WTC11 (cell line): ENCODE data around the gene ANO4. TPM values are rescaled to one million over a fixed set of nuclear protein-coding genes. Genes with fewer than 3 reads are reported as not detected.
A peak's percentile ranks its signal among the peaks of the same experiment; 100 is the strongest.

Experiments
- ATAC-seq: fragments of 200-7000 bp; cut with Tn5 transposase; 2 replicates; pipeline ENCODE4 v1.10.0; 2021; ENCODE audit warnings: mild to moderate bottlenecking, moderate library complexity
- CTCF ChIA-PET: fragments of 300-600 bp; sonication (Branson Sonifier 250); formaldehyde crosslinking; loops from one replicate; lab custom pipeline; 2021; ENCODE audit warnings: antibody characterized with exemption; lab: Charles Lee
- POLR2A ChIA-PET: fragments of 350-600 bp; sonication (Branson Sonifier 250); formaldehyde crosslinking; loops from one replicate; lab custom pipeline; 2021; ENCODE audit warnings: antibody characterized with exemption; lab: Charles Lee
- DNase-seq: peaks from one replicate; pipeline ENCODE4 v3.0.0; 2021; ENCODE audit warnings: low spot score
- H3K27ac Mint-ChIP-seq: 2 replicates; pipeline ENCODE4 v1.8.0; 2021; ENCODE audit warnings: mixed read lengths
- H3K27me3 Mint-ChIP-seq: 2 replicates; pipeline ENCODE4 v1.8.0; 2021; ENCODE audit warnings: low read depth, mild to moderate bottlenecking, moderate library complexity, mixed read lengths
- H3K36me3 Mint-ChIP-seq: 2 replicates; pipeline ENCODE4 v1.8.0; 2021; ENCODE audit warnings: mixed read lengths
- H3K4me1 Mint-ChIP-seq: 2 replicates; pipeline ENCODE4 v1.8.0; 2022; ENCODE audit warnings: mixed read lengths
- H3K4me3 Mint-ChIP-seq: 2 replicates; pipeline ENCODE4 v1.8.0; 2021; ENCODE audit warnings: mild to moderate bottlenecking, moderate library complexity, mixed read lengths
- H3K9me3 Mint-ChIP-seq: 2 replicates; pipeline ENCODE4 v1.8.0; 2021; ENCODE audit warnings: mixed read lengths
- CBFB ChIP-seq: sonication (generic); formaldehyde crosslinking; IDR thresholded peaks from 2 replicates; pipeline ENCODE4 v1.8.1; 2022; ENCODE audit warnings: mild to moderate bottlenecking, low read depth, missing genetic modification reagents
- CREM ChIP-seq: sonication (generic); formaldehyde crosslinking; IDR thresholded peaks from 2 replicates; pipeline ENCODE4 v1.8.1; 2022; ENCODE audit warnings: mild to moderate bottlenecking, missing genetic modification reagents, moderate library complexity
- EMX1 ChIP-seq: fragments of 250-450 bp; sonication (Bioruptor Pico); IDR thresholded peaks from 2 replicates; pipeline ENCODE4 v1.8.0; 2021; ENCODE audit warnings: mild to moderate bottlenecking
- ETV6 ChIP-seq: sonication (generic); formaldehyde crosslinking; IDR thresholded peaks from 2 replicates; pipeline ENCODE4 v1.8.1; 2022; ENCODE audit warnings: mild to moderate bottlenecking, missing genetic modification reagents
- FOXK1 ChIP-seq: sonication (generic); formaldehyde crosslinking; IDR thresholded peaks from 2 replicates; pipeline ENCODE4 v1.8.0; 2022; ENCODE audit warnings: mild to moderate bottlenecking, moderate library complexity, missing genetic modification reagents
- FOXP1 ChIP-seq: sonication (generic); formaldehyde crosslinking; IDR thresholded peaks from 2 replicates; pipeline ENCODE4 v1.8.0; 2022; ENCODE audit warnings: missing genetic modification reagents, mild to moderate bottlenecking, moderate library complexity, borderline replicate concordance
- GABPB1 ChIP-seq: sonication (generic); formaldehyde crosslinking; IDR thresholded peaks from 2 replicates; pipeline ENCODE4 v1.8.1; 2023; ENCODE audit warnings: mild to moderate bottlenecking, missing genetic modification reagents
- HMGA2 ChIP-seq: fragments of 250-450 bp; sonication (Bioruptor Pico); IDR thresholded peaks from 2 replicates; pipeline ENCODE4 v1.4.0; 2021; ENCODE audit warnings: mild to moderate bottlenecking, moderate library complexity
- JUN ChIP-seq: sonication (generic); formaldehyde crosslinking; IDR thresholded peaks from 2 replicates; pipeline ENCODE4 v1.8.0; 2023; ENCODE audit warnings: mild to moderate bottlenecking, missing genetic modification reagents
- MXD4 ChIP-seq: fragments of 250-450 bp; sonication (Bioruptor Pico); IDR thresholded peaks from 2 replicates; pipeline ENCODE4 v1.8.0; 2021; ENCODE audit warnings: mild to moderate bottlenecking, moderate library complexity, borderline replicate concordance
- MYBL2 ChIP-seq: sonication (generic); formaldehyde crosslinking; IDR thresholded peaks from 2 replicates; pipeline ENCODE4 v1.8.1; 2023; ENCODE audit warnings: mild to moderate bottlenecking, moderate library complexity, missing genetic modification reagents
- NFE2L1 ChIP-seq: sonication (generic); formaldehyde crosslinking; IDR thresholded peaks from 2 replicates; pipeline ENCODE4 v1.8.1; 2023; ENCODE audit warnings: missing genetic modification reagents
- OVOL2 ChIP-seq: fragments of 250-450 bp; sonication (Bioruptor Pico); IDR thresholded peaks from 2 replicates; pipeline ENCODE4 v1.9.0; 2021; ENCODE audit warnings: mild to moderate bottlenecking, borderline replicate concordance
- PRRX2 ChIP-seq: fragments of 250-450 bp; sonication (Bioruptor Pico); IDR thresholded peaks from 2 replicates; pipeline ENCODE4 v1.8.0; 2021; ENCODE audit warnings: mild to moderate bottlenecking
- TCF7 ChIP-seq: sonication (generic); formaldehyde crosslinking; IDR thresholded peaks from 2 replicates; pipeline ENCODE4 v1.8.0; 2022; ENCODE audit warnings: mild to moderate bottlenecking, low read depth, missing genetic modification reagents, moderate library complexity
- TEAD1 ChIP-seq: sonication (generic); formaldehyde crosslinking; IDR thresholded peaks from 2 replicates; pipeline ENCODE4 v1.8.0; 2022; ENCODE audit warnings: mild to moderate bottlenecking, missing genetic modification reagents
- TEAD4 ChIP-seq: sonication (generic); formaldehyde crosslinking; IDR thresholded peaks from 2 replicates; pipeline ENCODE4 v1.8.0; 2022; ENCODE audit warnings: mild to moderate bottlenecking, missing genetic modification reagents
- ZNF263 ChIP-seq: sonication (generic); formaldehyde crosslinking; IDR thresholded peaks from 2 replicates; pipeline ENCODE4 v1.8.1; 2022; ENCODE audit warnings: low read depth, mild to moderate bottlenecking, moderate library complexity, missing genetic modification reagents
- ZNF317 ChIP-seq: sonication (generic); formaldehyde crosslinking; IDR thresholded peaks from 2 replicates; pipeline ENCODE4 v1.8.1; 2023; ENCODE audit warnings: low read depth, mild to moderate bottlenecking, moderate library complexity, missing genetic modification reagents, borderline replicate concordance
- ZNF423 ChIP-seq: fragments of 250-450 bp; sonication (Bioruptor Pico); IDR thresholded peaks from 2 replicates; pipeline ENCODE4 v2.1.2; 2022; ENCODE audit warnings: mild to moderate bottlenecking, moderate library complexity
- total RNA-seq: library from RNA; stranded (reverse); gene quantifications from 3 replicates; pipeline ENCODE4 v1.2.3, GENCODE V29; 2021
- TF ChIP-seq, protein P1 (sequence below): fragments of 250-450 bp; sonication (Bioruptor Pico); IDR thresholded peaks from 2 replicates; pipeline ENCODE4 v1.9.0; 2021; ENCODE audit warnings: mild to moderate bottlenecking, borderline replicate concordance
- TF ChIP-seq, protein P2 (sequence below): fragments of 250-450 bp; sonication (Bioruptor Pico); IDR thresholded peaks from 2 replicates; pipeline ENCODE4 v1.9.0; 2021; ENCODE audit warnings: mild to moderate bottlenecking
- TF ChIP-seq, protein P3 (sequence below): fragments of 250-450 bp; sonication (Bioruptor Pico); IDR thresholded peaks from 2 replicates; pipeline ENCODE4 v1.9.0; 2021; ENCODE audit warnings: mild to moderate bottlenecking
- TF ChIP-seq, protein P4 (sequence below): sonication (generic); formaldehyde crosslinking; IDR thresholded peaks from 2 replicates; pipeline ENCODE4 v1.8.0; 2022; ENCODE audit warnings: mild to moderate bottlenecking, missing genetic modification reagents
- TF ChIP-seq, protein P5 (sequence below): sonication (generic); formaldehyde crosslinking; IDR thresholded peaks from 2 replicates; pipeline ENCODE4 v1.8.0; 2023; ENCODE audit warnings: missing genetic modification reagents

Gene ANO4
- total RNA-seq, 1 experiment from 2014 or later = 2.6 TPM

DNA sequence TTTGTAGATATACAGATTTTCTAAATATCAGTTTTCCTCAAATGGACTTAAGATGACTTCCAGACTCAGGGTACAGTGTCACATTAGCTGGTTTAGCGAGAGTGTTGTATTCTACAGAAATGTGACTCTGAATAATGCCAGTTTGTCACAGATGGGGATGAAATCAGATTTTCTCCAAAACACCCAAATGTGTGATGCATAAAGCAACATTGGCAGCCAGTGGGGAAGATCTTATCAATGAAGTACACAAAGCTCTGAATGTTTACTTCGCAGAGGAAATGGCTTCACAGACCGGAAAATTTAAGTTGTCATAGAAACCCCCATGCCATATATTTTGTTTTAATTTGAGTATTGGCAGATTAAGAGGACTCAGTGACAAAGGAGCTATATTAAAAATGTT lies 29.9 kb downstream of the ANO4 start (continued):
- TF ChIP-seq, protein P1, sequence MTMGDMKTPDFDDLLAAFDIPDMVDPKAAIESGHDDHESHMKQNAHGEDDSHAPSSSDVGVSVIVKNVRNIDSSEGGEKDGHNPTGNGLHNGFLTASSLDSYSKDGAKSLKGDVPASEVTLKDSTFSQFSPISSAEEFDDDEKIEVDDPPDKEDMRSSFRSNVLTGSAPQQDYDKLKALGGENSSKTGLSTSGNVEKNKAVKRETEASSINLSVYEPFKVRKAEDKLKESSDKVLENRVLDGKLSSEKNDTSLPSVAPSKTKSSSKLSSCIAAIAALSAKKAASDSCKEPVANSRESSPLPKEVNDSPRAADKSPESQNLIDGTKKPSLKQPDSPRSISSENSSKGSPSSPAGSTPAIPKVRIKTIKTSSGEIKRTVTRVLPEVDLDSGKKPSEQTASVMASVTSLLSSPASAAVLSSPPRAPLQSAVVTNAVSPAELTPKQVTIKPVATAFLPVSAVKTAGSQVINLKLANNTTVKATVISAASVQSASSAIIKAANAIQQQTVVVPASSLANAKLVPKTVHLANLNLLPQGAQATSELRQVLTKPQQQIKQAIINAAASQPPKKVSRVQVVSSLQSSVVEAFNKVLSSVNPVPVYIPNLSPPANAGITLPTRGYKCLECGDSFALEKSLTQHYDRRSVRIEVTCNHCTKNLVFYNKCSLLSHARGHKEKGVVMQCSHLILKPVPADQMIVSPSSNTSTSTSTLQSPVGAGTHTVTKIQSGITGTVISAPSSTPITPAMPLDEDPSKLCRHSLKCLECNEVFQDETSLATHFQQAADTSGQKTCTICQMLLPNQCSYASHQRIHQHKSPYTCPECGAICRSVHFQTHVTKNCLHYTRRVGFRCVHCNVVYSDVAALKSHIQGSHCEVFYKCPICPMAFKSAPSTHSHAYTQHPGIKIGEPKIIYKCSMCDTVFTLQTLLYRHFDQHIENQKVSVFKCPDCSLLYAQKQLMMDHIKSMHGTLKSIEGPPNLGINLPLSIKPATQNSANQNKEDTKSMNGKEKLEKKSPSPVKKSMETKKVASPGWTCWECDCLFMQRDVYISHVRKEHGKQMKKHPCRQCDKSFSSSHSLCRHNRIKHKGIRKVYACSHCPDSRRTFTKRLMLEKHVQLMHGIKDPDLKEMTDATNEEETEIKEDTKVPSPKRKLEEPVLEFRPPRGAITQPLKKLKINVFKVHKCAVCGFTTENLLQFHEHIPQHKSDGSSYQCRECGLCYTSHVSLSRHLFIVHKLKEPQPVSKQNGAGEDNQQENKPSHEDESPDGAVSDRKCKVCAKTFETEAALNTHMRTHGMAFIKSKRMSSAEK = no peak

DNA sequence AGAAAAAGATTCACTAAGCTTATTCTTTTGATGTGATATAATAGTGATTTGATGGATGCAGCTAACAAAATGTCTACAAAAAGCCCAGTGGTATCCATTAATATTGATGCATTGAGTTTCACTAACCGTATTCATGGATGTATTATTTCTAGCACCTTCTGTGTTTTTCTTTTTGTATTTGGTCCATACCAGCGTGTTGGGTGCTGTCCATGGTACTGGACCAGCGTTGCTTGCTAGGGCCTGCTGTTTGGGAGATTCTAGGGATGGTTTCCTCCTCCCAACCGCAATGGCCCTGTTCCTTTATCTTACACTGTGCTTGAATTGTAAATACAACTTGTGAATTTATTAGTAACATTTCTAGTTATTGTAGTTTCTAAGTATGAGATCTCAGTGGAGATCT lies 31.7 kb downstream of the ANO4 start:
- Mint-ChIP-seq H3K36me3 (no peaks in the 10 kb centered on the region), H3K4me3 (no peak overlapping the region), H3K27ac (no peak overlapping the region), H3K27me3 (no peaks in the 10 kb centered on the region), H3K9me3 (no peaks in the 10 kb centered on the region), H3K4me1 (0 out of 2 replicates have a peak, but pooled peaks cover 8% of the 10 kb centered on the region)
- ATAC-seq = peak; percentile 63; the same call in 1 of the 2 replicates
- peak; percentile 70 for DNase-seq
- ChIA-PET CTCF (no interaction called here), POLR2A (interaction anchor here (0.6 kb wide), 1 partner anchor 1004 kb away, joined by 5 read pairs; no protein-coding TSS in a partner anchor)
- TF ChIP-seq, protein P2, sequence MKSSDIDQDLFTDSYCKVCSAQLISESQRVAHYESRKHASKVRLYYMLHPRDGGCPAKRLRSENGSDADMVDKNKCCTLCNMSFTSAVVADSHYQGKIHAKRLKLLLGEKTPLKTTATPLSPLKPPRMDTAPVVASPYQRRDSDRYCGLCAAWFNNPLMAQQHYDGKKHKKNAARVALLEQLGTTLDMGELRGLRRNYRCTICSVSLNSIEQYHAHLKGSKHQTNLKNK = no peak
- no peak for TF ChIP-seq OVOL2
- peak; percentile 67; the same call in 1 of the 2 replicates for TF ChIP-seq NFE2L1 (CRISPR knock-in tag)
- no peak for TF ChIP-seq CBFB
- no peak for TF ChIP-seq GABPB1 (CRISPR knock-in tag)
- TF ChIP-seq ZNF317 = no peak
- TF ChIP-seq ETV6 (CRISPR knock-in tag) = 0 out of 2 replicates have a peak, but pooled peaks have one; percentile 56
- TF ChIP-seq FOXP1 (CRISPR knock-in tag) = no peak
- no peak for TF ChIP-seq MXD4 (CRISPR knock-in tag)
- no peak for TF ChIP-seq ZNF263 (CRISPR knock-in tag)
- peak; percentile 29; the same call in 1 of the 2 replicates for TF ChIP-seq CREM (CRISPR knock-in tag)
- no peak for TF ChIP-seq JUN (CRISPR knock-in tag)
- no peak for TF ChIP-seq TCF7 (CRISPR knock-in tag)
- TF ChIP-seq, protein P3, sequence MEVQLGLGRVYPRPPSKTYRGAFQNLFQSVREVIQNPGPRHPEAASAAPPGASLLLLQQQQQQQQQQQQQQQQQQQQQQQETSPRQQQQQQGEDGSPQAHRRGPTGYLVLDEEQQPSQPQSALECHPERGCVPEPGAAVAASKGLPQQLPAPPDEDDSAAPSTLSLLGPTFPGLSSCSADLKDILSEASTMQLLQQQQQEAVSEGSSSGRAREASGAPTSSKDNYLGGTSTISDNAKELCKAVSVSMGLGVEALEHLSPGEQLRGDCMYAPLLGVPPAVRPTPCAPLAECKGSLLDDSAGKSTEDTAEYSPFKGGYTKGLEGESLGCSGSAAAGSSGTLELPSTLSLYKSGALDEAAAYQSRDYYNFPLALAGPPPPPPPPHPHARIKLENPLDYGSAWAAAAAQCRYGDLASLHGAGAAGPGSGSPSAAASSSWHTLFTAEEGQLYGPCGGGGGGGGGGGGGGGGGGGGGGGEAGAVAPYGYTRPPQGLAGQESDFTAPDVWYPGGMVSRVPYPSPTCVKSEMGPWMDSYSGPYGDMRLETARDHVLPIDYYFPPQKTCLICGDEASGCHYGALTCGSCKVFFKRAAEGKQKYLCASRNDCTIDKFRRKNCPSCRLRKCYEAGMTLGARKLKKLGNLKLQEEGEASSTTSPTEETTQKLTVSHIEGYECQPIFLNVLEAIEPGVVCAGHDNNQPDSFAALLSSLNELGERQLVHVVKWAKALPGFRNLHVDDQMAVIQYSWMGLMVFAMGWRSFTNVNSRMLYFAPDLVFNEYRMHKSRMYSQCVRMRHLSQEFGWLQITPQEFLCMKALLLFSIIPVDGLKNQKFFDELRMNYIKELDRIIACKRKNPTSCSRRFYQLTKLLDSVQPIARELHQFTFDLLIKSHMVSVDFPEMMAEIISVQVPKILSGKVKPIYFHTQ (CRISPR knock-in tag) = no peak
- TF ChIP-seq, protein P4, sequence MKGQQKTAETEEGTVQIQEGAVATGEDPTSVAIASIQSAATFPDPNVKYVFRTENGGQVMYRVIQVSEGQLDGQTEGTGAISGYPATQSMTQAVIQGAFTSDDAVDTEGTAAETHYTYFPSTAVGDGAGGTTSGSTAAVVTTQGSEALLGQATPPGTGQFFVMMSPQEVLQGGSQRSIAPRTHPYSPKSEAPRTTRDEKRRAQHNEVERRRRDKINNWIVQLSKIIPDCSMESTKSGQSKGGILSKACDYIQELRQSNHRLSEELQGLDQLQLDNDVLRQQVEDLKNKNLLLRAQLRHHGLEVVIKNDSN (CRISPR knock-in tag) = peak; percentile 54; the same call in 1 of the 2 replicates
- peak; percentile 50; the same call in 1 of the 2 replicates for TF ChIP-seq FOXK1 (CRISPR knock-in tag)
- TF ChIP-seq, protein P1 = no peak
- no peak for TF ChIP-seq ZNF423 (CRISPR knock-in tag)
- TF ChIP-seq MYBL2 (CRISPR knock-in tag) = no peak
- no peak for TF ChIP-seq PRRX2 (CRISPR knock-in tag)
- no peak for TF ChIP-seq TEAD4 (CRISPR knock-in tag)
- TF ChIP-seq TEAD1 (CRISPR knock-in tag) = peak; percentile 70; the same call in 1 of the 2 replicates
- TF ChIP-seq, protein P5, sequence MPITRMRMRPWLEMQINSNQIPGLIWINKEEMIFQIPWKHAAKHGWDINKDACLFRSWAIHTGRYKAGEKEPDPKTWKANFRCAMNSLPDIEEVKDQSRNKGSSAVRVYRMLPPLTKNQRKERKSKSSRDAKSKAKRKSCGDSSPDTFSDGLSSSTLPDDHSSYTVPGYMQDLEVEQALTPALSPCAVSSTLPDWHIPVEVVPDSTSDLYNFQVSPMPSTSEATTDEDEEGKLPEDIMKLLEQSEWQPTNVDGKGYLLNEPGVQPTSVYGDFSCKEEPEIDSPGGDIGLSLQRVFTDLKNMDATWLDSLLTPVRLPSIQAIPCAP = peak; percentile 45; the same call in 1 of the 2 replicates
- TF ChIP-seq HMGA2 (CRISPR knock-in tag) = no peak
- no peak for TF ChIP-seq EMX1 (CRISPR knock-in tag)
